NCI-H1092 (cell line): ENCODE data around the gene SLC37A1.

Experiments
- DNase-seq: peaks from one replicate; lab custom pipeline; 2025; lab: John Stamatoyannopoulos, UW

SLC37A1 gene

GRCh38 chr21:42562816-42563215 is 49.2 kb downstream of the SLC37A1 start:
- DNase-seq = no peak

GRCh38 chr21:42563261-42563660 is 49.6 kb downstream of the SLC37A1 start:
- no peak for DNase-seq

- DNase-seq = no peak
These were observed 50.0 kb downstream of the SLC37A1 start for GRCh38 chr21:42563686-42564085.

GRCh38 chr21:42564561-42564971 is 50.9 kb downstream of the SLC37A1 start:
- no peak for DNase-seq

- no peak for DNase-seq
These were observed 51.7 kb downstream of the SLC37A1 start for GRCh38 chr21:42565206-42565810.

GRCh38 chr21:42565886-42566523 is 52.4 kb downstream of the SLC37A1 start:
- DNase-seq = no peak

- no peak for DNase-seq
These were observed 53.0 kb downstream of the SLC37A1 start for GRCh38 chr21:42566524-42567213.

- no peak for DNase-seq
These were observed 53.5 kb downstream of the SLC37A1 start for GRCh38 chr21:42567214-42567555.

- no peak for DNase-seq
These were observed 54.2 kb downstream of the SLC37A1 start for GRCh38 chr21:42567861-42568260.

- DNase-seq = no peak
These were observed 54.7 kb downstream of the SLC37A1 start for GRCh38 chr21:42568376-42568775.

GRCh38 chr21:42568866-42569731 is 55.4 kb downstream of the SLC37A1 start:
- DNase-seq = peak; percentile 17

- no peak for DNase-seq
These were observed 56.2 kb downstream of the SLC37A1 start for GRCh38 chr21:42569732-42570301.

GRCh38 chr21:42570362-42570761 is 56.7 kb downstream of the SLC37A1 start:
- no peak for DNase-seq

GRCh38 chr21:42570841-42571387 is 57.3 kb downstream of the SLC37A1 start:
- DNase-seq = peak; percentile 86

- peak; percentile 77 for DNase-seq
These were observed 57.9 kb downstream of the SLC37A1 start for GRCh38 chr21:42571391-42572150.

GRCh38 chr21:42572906-42573495 is 59.3 kb downstream of the SLC37A1 start:
- no peak for DNase-seq

- DNase-seq = no peak
These were observed 60.8 kb downstream of the SLC37A1 start for GRCh38 chr21:42574234-42575027.

- no peak for DNase-seq
These were observed 61.5 kb downstream of the SLC37A1 start for GRCh38 chr21:42575111-42575510.

- DNase-seq = no peak
These were observed 63.0 kb downstream of the SLC37A1 start for GRCh38 chr21:42576639-42577038.

- DNase-seq = no peak
These were observed 64.4 kb downstream of the SLC37A1 start for GRCh38 chr21:42578034-42578433.
